ENCODE results near the gene PRMT5.

The PRMT5 gene

GRCh38 chr14:22896356-22896755 lies 32.8 kb downstream of the PRMT5 start:
- DNase-seq = no peak

DNA sequence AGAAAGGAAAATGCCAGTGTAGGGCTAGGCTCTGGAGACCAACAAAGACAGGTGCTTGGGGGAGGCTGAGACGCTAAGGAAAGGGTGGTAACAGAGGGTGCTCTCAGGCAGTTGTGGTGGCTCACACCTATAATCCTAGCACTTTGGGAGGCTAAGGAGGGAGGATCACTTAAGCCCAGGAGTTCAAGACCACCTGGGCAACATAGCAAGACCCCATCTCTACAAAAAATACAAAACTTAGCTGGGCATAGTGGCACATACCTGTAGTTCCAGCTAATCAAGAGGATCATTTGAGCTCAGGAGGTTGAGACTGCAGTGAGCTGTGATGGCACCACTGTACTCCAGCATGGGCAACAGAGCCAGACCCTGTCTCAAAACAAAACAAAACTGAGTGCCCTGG lies 33.8 kb downstream of the PRMT5 start:
- DNase-seq = no peak

DNA sequence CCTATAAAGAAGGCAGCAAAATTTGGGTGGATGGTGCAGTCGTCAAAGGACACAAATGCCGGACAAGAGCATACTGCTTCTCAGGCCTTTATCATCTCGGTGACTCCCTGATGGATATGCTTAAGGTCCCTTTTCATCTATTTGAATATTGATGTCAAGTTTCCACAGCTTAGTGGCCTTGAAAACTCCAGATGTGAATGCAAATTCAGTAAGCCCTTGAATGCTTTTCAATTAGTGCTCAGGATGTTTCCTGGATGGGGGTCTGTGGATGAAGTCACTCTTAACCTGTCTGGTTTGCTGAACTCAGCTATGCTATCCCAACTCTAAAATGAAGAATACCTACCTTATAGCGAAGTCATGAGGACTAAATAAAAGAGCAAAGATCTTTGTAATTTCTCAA lies 35.5 kb downstream of the PRMT5 start:
- DNase-seq = no peak

GRCh38 chr14:22892488-22892887 lies 36.7 kb downstream of the PRMT5 start:
- DNase-seq = no peak

- no peak for DNase-seq
These were observed 38.8 kb downstream of the PRMT5 start for GRCh38 chr14:22890416-22890815.

DNA sequence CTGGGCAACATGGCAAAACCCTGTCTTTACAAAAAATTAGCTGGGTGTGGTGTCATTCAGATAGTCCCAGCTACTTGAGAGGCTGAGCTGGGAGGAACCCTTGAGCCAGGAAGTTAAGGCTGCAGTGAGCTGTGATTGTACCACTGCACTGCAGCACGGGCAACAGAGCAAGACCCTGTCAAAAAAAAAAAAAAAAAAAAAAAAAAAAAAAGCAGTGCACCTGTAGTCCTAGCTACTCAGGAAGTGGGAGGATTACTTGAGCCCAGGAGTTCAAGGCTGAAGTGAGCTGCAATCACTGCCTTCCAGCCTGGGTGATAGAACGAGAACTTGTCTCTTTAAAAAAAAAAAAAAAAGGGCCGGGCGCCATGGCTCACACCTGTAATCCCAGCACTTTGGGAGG lies 40.5 kb downstream of the PRMT5 start:
- no peak for DNase-seq

GRCh38 chr14:22887990-22888378 lies 41.2 kb downstream of the PRMT5 start:
- DNase-seq = peak; percentile 79

- DNase-seq = no peak
These were observed 41.8 kb downstream of the PRMT5 start for GRCh38 chr14:22887260-22887989.

- peak; percentile 63 for DNase-seq
These were observed 42.5 kb downstream of the PRMT5 start for GRCh38 chr14:22886500-22887259.

GRCh38 chr14:22885975-22886374 lies 43.2 kb downstream of the PRMT5 start:
- no peak for DNase-seq

DNA sequence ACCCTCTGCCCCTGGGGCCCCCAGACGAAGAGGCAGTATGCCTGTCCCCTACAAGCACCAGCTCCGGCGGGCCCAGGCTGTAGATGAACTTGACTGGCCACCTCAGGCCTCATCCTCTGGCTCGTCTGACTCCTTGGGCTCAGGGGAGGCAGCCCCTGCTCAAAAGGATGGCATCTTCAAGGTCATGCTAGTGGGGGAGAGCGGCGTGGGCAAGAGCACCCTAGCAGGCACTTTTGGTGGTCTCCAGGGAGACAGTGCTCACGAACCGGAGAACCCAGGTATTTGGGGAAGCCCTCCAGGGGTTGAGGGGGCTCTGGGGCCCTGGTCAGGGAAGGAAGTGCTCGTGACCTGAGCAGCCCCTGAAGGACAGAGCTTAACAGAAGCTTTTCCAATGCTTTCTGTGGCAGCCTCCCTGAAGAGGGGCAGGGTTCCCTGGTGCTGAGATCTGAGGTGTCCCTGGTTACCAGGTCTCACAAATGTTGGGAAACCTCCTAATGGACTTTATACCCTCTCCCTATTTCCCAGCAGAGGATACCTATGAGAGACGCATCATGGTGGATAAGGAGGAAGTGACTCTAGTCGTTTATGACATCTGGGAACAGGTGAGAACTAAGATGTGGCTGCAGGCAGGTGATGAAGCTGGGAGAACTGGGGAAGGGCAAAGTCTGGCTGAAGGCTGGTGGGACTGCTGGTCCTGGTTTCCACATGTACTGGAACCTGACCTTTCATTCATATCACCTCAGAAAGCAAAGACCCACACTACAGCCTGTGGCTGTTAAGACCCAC lies 44.2 kb downstream of the PRMT5 start:
- no peak for DNase-seq

GRCh38 chr14:22884076-22884737 lies 45.0 kb downstream of the PRMT5 start:
- no peak for DNase-seq

DNA sequence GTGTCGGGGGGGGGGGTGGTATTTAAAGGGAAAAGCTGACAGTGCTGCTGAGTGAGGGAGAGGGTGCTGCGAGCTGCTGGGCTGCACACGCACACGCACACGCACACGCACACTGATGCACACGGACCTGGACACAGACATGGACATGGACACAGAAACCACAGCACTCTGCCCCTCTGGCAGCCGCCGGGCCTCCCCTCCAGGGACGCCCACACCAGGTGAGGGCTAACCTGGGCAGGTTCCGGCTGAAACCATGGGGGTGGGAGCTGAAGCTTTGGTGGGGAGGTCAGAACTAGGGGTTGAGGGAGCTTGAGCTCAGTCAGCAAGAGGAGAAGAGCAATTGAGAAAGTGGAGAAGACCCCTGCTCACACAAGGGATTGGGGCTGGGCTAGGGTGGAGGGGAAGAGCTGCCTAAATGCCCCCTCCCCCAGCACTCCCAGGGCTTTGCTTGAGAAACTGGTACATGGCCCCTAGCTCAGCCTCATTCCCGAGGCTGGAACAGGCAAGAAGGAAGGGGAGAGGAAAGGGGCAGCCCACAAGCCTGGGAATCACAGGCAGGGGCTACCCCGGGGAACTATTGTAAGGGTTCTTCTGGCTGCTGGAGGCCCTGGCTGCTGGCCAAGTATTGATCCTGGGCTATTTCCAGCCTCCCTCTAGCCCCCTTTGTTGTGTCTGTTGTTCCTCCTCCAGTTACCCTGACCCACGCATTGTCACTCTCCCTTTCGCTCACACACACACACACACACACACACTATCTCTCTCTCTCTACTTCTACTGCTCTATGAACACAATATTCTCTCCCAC lies 45.8 kb downstream of the PRMT5 start, which contains the start of gene REM2:
Gene REM2, plus strand, starts transcription at position 50 of the 804 bp plus-strand sequence. Its CDS starts 66 bp downstream, at position 116.
- DNase-seq = no peak

- DNase-seq = peak; percentile 58
These were observed 46.5 kb downstream of the PRMT5 start for GRCh38 chr14:22882529-22883172.

DNA sequence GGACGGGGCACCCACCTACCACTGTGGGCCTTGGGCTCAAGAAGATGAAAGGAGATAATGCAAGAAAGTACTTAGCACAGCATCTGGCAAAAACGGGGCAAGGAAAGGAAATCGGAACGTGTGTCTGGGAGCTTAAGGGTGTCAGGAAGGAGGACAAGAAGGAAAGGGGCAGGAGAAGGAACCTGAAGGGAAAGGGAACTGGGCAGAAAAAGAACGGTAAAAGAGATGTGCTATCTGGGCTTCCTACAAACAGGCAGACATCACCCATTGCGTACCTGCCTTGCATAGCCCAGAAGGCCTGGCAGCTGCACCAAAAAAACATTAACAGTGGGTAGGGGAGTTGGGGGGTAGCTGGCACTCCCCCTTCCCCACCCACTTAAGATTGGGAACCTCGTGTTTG lies 47.1 kb downstream of the PRMT5 start:
- no peak for DNase-seq

DNA sequence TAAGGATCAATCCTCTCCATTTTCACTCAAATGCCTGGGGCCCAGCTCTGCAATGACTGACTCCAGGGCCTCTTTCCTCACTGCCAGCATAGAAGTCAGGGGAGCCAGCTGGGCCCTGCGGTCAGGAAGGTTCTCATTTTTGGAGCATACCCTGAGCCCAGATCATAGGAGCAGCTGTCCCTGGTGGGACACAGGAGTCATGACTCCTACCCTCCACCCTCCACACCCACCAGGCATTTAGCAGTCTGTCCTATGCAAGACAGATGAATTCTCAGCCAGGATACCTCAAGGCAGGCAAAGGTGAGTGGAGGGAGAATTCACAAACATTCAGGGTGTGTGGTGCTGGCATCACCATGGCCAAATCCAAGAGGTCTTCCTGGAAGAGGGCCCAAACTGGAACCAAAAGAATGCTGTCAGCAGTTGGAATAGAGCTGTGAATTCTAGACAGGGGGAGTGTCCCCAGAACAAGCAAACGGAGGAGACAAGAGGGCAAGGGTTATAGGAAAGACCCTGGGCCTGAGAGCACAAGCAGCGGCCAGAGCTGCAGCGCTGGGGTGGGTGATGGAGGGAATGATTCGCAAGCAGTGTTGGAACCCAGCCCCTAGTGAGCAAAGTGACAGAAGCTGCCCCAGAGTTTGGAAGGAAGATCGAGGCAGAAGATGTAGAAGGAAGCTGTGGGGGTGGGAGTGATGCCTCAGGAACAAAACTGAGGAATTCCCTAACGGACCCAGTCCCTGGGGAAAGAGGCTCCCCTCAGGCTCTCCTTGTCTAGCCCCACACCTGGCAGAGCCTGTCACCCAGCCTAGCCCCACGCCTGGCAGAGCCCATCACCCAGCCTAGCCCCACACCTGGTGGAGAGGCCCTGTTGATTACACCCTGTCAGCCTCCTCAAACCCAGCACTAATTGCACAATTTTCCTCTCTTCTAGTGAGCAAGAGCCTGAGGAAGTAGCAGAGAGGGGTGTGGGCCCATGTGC lies 50.6 kb downstream of the PRMT5 start:
- DNase-seq = no peak

DNA sequence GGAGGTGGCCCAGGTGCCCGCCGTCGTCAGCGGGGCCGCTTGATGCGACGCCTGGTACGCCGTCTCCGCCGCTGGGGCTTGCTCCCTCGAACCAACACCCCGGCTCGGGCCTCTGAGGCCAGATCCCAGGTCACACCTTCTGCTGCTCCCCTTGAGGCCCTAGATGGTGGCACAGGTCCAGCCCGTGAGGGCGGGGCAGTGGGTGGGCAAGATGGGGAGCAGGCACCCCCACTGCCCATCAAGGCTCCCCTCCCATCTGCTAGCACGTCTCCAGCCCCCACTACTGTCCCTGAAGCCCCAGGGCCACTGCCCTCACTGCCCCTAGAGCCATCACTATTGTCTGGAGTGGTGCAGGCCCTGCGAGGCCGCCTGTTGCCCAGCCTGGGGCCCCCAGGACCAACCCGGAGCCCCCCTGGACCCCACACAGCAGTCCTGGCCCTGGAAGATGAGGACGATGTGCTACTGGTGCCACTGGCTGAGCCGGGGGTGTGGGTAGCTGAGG lies 52.1 kb downstream of the PRMT5 start:
- no peak for DNase-seq

DNA sequence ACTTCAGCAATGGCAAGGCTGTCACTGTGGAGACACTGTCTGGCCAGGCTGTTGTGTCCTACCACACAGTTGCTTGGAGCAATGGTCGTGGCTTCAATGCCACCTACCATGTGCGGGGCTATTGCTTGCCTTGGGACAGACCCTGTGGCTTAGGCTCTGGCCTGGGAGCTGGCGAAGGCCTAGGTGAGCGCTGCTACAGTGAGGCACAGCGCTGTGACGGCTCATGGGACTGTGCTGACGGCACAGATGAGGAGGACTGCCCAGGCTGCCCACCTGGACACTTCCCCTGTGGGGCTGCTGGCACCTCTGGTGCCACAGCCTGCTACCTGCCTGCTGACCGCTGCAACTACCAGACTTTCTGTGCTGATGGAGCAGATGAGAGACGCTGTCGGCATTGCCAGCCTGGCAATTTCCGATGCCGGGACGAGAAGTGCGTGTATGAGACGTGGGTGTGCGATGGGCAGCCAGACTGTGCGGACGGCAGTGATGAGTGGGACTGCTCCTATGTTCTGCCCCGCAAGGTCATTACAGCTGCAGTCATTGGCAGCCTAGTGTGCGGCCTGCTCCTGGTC lies 53.3 kb downstream of the PRMT5 start:
- DNase-seq = no peak

- no peak for DNase-seq
These were observed 54.0 kb downstream of the PRMT5 start for GRCh38 chr14:22875003-22875747.

Measured in activated naive CD4-positive, alpha-beta T cell treated with anti-CD3 and anti-CD28 coated beads, Interleukin-2, amount 50 U/mL, for 16 hours (primary cell).